HepG2 (cell line): ENCODE results near the gene KRTAP1-3.

Experiments
- CENPX ChIP-seq: sonication (generic); formaldehyde crosslinking; IDR thresholded peaks from 2 replicates; pipeline ENCODE4 v1.9.0; 2021; ENCODE audit warnings: mild to moderate bottlenecking, missing genetic modification reagents, moderate library complexity
- CTCF ChIP-seq: sonication (generic); formaldehyde crosslinking; IDR thresholded peaks from 2 replicates; pipeline ENCODE4 v1.5.0; 2020; ENCODE audit warnings: mild to moderate bottlenecking, missing genetic modification reagents, moderate library complexity
- HNRNPH1 ChIP-seq: fragments of 200-400 bp; formaldehyde crosslinking; optimal IDR thresholded peaks from 2 replicates; pipeline ENCODE3; 2017; ENCODE audit warnings: mild to moderate bottlenecking, low read depth, low read length
- NFE2 ChIP-seq: sonication (generic); formaldehyde crosslinking; IDR thresholded peaks from 2 replicates; pipeline ENCODE4 v1.4.0; 2020; ENCODE audit warnings: missing genetic modification reagents
- POLR2A ChIP-seq, 2 experiments: IDR thresholded peaks; 2 replicates each; pipeline ENCODE4 v1.6.1; 2011; ENCODE audit warnings: low read depth in 2 of 2, low read length in 2 of 2, mild to moderate bottlenecking in 1 of 2, moderate library complexity in 1 of 2; ENCODE audit not compliant: insufficient read depth in 1 of 2
- ZNF121 ChIP-seq: sonication (generic); formaldehyde crosslinking; IDR thresholded peaks from 2 replicates; pipeline ENCODE4 v1.5.0; 2020; ENCODE audit warnings: mild to moderate bottlenecking, missing genetic modification reagents
- ZNF331 ChIP-seq: sonication (generic); formaldehyde crosslinking; IDR thresholded peaks from 2 replicates; pipeline ENCODE4 v1.4.0; 2020; ENCODE audit warnings: missing genetic modification reagents
- TF ChIP-seq, protein P1 (sequence below): sonication (generic); formaldehyde crosslinking; IDR thresholded peaks from 2 replicates; pipeline ENCODE4 v1.4.0; 2020; ENCODE audit warnings: missing genetic modification reagents

GRCh38 chr17:40996829-40997228 is 37.8 kb downstream of the KRTAP1-3 start:
- TF ChIP-seq CTCF (CRISPR knock-in tag) (no peak), HNRNPH1 (no peak), ZNF331 (no peak), CENPX (CRISPR knock-in tag) (no peak), POLR2A (IDR thresholded peaks at IDR 0.05; ENCODE audit: insufficient read depth in 1 of 2, low read depth in 2 of 2, low read length in 2 of 2) (no peak), ZNF121 (CRISPR knock-in tag) (no peak), NFE2 (CRISPR knock-in tag) (no peak)
- TF ChIP-seq, protein P1, sequence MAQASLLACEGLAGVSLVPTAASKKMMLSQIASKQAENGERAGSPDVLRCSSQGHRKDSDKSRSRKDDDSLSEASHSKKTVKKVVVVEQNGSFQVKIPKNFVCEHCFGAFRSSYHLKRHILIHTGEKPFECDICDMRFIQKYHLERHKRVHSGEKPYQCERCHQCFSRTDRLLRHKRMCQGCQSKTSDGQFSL (CRISPR knock-in tag), result no peak
